Stimulated activated naive CD8-positive, alpha-beta T cell treated with anti-CD3 and anti-CD28 coated beads, Interleukin-15, amount 100 ng/mL, for 72 hours (primary cell): Measurements from ENCODE around the gene CDH12.
"Not testable (repeated sequence)": the region's sequence is repeated elsewhere in the genome, so short reads cannot be mapped to it uniquely, and the experiment has no call there.

ENCODE experiments used
- ATAC-seq: fragments of 150-1000 bp; cut with Tn5 transposase; 2 replicates; pipeline ENCODE4 v1.10.0; 2021; ENCODE audit warnings: mild to moderate bottlenecking, moderate library complexity
- DNase-seq, 2 donors: peaks; one replicate each; pipeline ENCODE4 v3.0.0; 2021 to 2022
- H3K27ac Mint-ChIP-seq, 2 donors: one replicate each; pipeline ENCODE4 v1.8.0; 2022; ENCODE audit warnings: mild to moderate bottlenecking in 2 of 2, mixed read lengths in 2 of 2, moderate library complexity in 2 of 2
- H3K27me3 Mint-ChIP-seq: one replicate; pipeline ENCODE4 v1.8.0; 2022; ENCODE audit warnings: mixed read lengths
- H3K4me1 Mint-ChIP-seq: one replicate; pipeline ENCODE4 v1.8.0; 2022; ENCODE audit warnings: mild to moderate bottlenecking, mixed read lengths
- H3K4me3 Mint-ChIP-seq, 2 donors: one replicate each; pipeline ENCODE4 v1.8.0; 2022; ENCODE audit warnings: mild to moderate bottlenecking in 2 of 2, mixed read lengths in 2 of 2, moderate library complexity in 1 of 2
- H3K9me3 Mint-ChIP-seq, 2 donors: one replicate each; pipeline ENCODE4 v1.8.0; 2022; ENCODE audit warnings: mixed read lengths in 2 of 2

The CDH12 gene

DNA sequence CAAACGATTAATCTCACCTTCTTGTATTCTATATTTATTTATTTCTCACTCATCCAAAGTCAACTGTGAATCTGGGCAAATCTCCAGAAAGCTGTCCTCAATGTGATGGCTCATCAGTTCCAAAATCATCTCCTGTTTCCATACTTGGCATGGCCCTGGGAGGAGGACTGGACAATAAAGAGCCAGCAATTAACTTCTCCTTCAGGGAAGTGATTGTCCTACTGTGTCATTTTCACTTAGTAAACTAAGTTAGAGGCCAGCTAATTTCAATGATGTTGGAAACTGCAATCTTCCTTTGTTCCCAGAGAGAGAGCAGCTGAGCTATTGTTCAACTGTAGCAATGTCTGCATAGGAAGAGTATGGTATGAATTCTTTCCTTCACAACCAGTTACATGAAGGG lies 17.5 kb downstream of the CDH12 start:
- Mint-ChIP-seq H3K27ac (no peak overlapping the region), H3K4me1 (no peaks in the 10 kb centered on the region), H3K9me3 (peaks cover 3 to 6% of the 10 kb centered on the region in 2 donors), H3K4me3 (no peak overlapping the region), H3K27me3 (no peaks in the 10 kb centered on the region)
- ATAC-seq (no peak), DNase-seq (no peak)

- Mint-ChIP-seq H3K4me1 (no peaks in the 10 kb centered on the region), H3K9me3 (peaks cover 8 to 10% of the 10 kb centered on the region in 2 donors), H3K27ac (no peak overlapping the region), H3K4me3 (no peak overlapping the region), H3K27me3 (no peaks in the 10 kb centered on the region)
- no peak for ATAC-seq
- DNase-seq, result no peak
Observed at GRCh38 chr5:22793463-22793862, 59.7 kb downstream of the CDH12 start.

DNA sequence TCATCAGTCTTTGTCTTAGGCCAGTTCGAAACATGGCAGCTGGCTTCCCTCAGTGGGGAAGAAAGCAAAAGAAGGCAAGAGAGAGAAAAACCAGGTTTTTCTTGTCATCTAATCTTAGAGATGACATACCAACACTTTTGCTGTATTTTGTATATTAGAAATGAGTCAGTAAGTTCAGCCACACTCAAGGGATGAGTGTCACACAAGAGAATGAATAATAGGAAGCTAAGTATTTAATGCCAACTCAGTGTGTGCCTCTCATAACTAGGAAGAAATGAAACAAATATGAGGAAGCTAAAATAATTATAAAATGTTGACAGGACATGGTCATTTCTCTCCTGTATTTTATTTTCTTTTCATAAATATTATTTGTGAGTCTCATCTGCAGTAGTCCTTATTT lies 65.3 kb downstream of the CDH12 start:
- no peaks in the 10 kb centered on the region for H3K27me3 Mint-ChIP-seq
- no peak overlapping the region for H3K27ac Mint-ChIP-seq
- peaks cover 0 to 5% of the 10 kb centered on the region in 2 donors for H3K9me3 Mint-ChIP-seq
- no peak for ATAC-seq
- H3K4me3 Mint-ChIP-seq, result no peak overlapping the region
- no peaks in the 10 kb centered on the region for H3K4me1 Mint-ChIP-seq
- no peak for DNase-seq

DNA sequence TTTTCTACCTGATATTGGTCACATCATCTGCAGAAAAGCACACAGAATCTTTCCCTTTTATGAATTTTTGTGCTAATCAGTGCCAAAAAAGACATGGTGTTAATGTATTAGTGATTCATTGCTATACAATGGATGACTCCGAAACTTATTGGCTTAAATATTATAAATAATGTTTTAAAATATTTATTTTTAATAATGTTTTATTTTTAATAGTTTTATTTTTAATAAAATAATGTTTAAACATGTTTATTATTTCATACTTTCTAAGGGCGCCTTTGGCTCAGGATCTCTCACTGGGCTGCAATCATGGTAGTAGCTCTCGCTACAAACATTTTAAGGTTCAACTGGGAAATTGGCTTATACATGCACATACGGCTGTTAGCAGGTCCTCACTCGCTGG lies 65.7 kb downstream of the CDH12 start:
- no peak overlapping the region for H3K4me3 Mint-ChIP-seq
- no peaks in the 10 kb centered on the region for H3K4me1 Mint-ChIP-seq
- H3K9me3 Mint-ChIP-seq, result peaks cover 0 to 5% of the 10 kb centered on the region in 2 donors
- H3K27me3 Mint-ChIP-seq, result no peaks in the 10 kb centered on the region
- DNase-seq (no peak), ATAC-seq (no peak)
- H3K27ac Mint-ChIP-seq, result no peak overlapping the region

DNA sequence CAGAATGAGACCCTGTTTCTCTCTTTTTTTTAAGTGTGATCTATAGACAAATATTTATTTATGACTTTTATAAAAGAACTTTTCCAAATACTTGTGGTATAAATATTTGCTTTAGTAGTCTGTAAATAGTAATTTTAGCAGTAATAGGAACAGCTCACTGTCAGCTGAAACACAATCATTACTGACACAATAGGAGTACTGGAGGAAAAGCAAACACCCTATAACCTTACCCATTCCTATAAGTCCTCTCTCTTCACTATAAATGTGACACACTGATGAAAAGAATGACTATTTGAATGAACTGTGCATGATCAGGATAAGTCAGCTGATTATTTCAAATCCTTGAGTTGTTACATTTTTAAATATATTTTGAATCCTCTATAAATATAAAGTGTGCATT lies 72.4 kb downstream of the CDH12 start:
- no peak for DNase-seq
- no peak overlapping the region for H3K27ac Mint-ChIP-seq

DNA sequence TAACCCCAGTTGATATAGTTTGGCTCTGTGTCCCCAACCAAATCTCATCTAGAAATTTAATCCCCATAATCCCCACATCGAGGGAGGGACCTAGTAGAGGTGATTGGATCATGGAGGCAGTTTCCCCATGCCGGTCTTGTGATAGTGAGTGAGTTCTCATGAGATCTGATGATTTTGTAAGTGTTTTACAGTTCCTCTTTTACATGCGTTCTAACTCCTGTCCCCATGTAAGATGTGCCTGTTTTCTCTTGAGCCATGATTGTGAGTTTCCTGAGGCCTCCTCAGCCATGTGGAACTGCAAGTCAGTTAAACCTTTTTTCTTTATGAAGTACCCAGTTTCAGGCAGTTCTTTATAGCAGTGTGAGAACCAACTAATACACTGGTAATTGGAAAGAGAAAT lies 73.6 kb downstream of the CDH12 start:
- Mint-ChIP-seq H3K9me3 (peaks cover 4 to 14% of the 10 kb centered on the region in 2 donors), H3K27me3 (no peaks in the 10 kb centered on the region), H3K4me1 (no peaks in the 10 kb centered on the region), H3K4me3 (no peak overlapping the region), H3K27ac (no peak overlapping the region)
- ATAC-seq, result no peak
- no peak for DNase-seq

More for the DNA sequence above, 72.4 kb downstream of the CDH12 start:
- no peaks in the 10 kb centered on the region for H3K27me3 Mint-ChIP-seq
- peaks cover 5 to 12% of the 10 kb centered on the region in 2 donors for H3K9me3 Mint-ChIP-seq
- no peak for ATAC-seq
- H3K4me1 Mint-ChIP-seq, result no peaks in the 10 kb centered on the region
- H3K4me3 Mint-ChIP-seq, result no peak overlapping the region

- no peaks in the 10 kb centered on the region for H3K4me1 Mint-ChIP-seq
- no peak overlapping the region for H3K27ac Mint-ChIP-seq
- H3K9me3 Mint-ChIP-seq, result peaks cover 6 to 18% of the 10 kb centered on the region in 2 donors
- ATAC-seq (no peak), DNase-seq (no peak)
- no peaks in the 10 kb centered on the region for H3K27me3 Mint-ChIP-seq
- H3K4me3 Mint-ChIP-seq, result no peak overlapping the region
Observed at GRCh38 chr5:22776285-22776684, 76.9 kb downstream of the CDH12 start.

GRCh38 chr5:22774214-22774613 lies 78.9 kb downstream of the CDH12 start:
- ATAC-seq, H3K4me3 Mint-ChIP-seq, H3K27ac Mint-ChIP-seq, H3K4me1 Mint-ChIP-seq, DNase-seq, H3K27me3 Mint-ChIP-seq: not testable (repeated sequence)
- H3K9me3 Mint-ChIP-seq, result peaks cover 11 to 16% of the 10 kb centered on the region in 2 donors

DNA sequence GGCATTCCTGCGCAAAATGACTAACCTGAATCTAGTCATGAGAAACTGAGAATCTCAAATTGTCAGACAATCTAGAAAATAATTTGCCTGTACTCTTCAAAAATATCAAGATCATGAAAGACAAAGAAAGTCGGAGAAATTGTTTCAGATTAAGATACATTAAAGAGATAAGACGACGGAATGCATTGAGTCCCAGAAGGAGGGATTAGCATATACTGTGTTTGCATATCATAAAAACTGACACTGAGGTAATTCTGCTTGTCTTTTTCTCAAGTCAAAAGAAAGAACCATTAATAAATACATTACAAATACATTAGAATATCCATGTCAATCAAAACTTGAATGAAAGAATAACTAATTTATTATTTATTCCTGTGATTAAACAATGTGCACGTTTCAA lies 88.4 kb downstream of the CDH12 start:
- H3K4me1 Mint-ChIP-seq, result no peaks in the 10 kb centered on the region
- H3K27me3 Mint-ChIP-seq, result no peaks in the 10 kb centered on the region
- no peak overlapping the region for H3K4me3 Mint-ChIP-seq
- DNase-seq, result no peak
- H3K9me3 Mint-ChIP-seq, result peaks cover 0 to 6% of the 10 kb centered on the region in 2 donors
- ATAC-seq, result no peak
- H3K27ac Mint-ChIP-seq, result no peak overlapping the region

DNA sequence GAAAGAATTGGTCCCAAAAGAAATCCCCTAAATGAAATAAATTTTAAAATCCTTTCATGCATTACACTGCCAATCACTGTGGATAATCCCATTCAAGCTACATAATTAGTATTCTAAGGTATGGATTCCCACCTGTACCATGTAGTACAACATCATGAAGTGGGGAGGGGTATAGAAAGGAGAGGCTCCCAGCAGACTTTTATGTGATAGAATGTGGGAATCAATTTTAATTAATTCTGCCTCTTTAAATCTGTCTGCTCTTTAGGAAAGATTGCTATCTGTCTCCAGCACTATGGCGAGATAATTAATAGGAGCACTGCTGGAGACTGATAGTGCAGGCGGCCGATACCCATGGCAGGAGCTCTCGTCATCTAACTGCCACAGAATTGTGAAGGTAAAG lies 95.4 kb downstream of the CDH12 start:
- peaks cover 4 to 5% of the 10 kb centered on the region in 2 donors for H3K9me3 Mint-ChIP-seq
- ATAC-seq (no peak), DNase-seq (no peak)
- H3K27me3 Mint-ChIP-seq, result no peaks in the 10 kb centered on the region
- no peak overlapping the region for H3K27ac Mint-ChIP-seq
- H3K4me1 Mint-ChIP-seq, result no peaks in the 10 kb centered on the region
- H3K4me3 Mint-ChIP-seq, result no peak overlapping the region

DNA sequence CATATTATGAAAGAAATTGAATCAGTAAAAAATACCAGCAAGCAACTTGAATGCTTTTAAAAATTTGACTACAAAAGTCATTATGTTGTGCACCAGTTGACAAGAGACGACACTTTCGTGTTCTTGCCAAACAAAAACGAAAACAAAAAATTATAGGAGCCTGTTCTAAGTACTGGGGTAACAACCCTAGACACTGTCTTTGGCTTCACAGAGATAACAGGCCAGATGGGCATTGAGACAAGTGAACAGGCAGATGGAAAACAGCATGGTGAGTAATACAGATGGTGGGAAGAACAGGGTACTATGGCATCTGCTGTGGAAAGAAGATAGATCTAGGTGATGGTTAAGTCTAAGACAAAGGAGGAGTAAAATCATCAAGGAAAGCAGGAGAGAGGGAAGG lies 99.0 kb downstream of the CDH12 start:
- DNase-seq (no peak), ATAC-seq (no peak)
- Mint-ChIP-seq H3K4me3 (no peak overlapping the region), H3K27me3 (no peaks in the 10 kb centered on the region), H3K4me1 (no peaks in the 10 kb centered on the region), H3K9me3 (peaks cover 6 to 15% of the 10 kb centered on the region in 2 donors), H3K27ac (no peak overlapping the region)

GRCh38 chr5:22751536-22751935 lies 101.6 kb downstream of the CDH12 start:
- ATAC-seq (no peak), DNase-seq (no peak)
- Mint-ChIP-seq H3K27me3 (no peaks in the 10 kb centered on the region), H3K4me3 (no peak overlapping the region), H3K27ac (no peak overlapping the region), H3K9me3 (peaks cover 6 to 15% of the 10 kb centered on the region in 2 donors), H3K4me1 (no peaks in the 10 kb centered on the region)

GRCh38 chr5:22736443-22737003 lies 116.6 kb downstream of the CDH12 start:
- Mint-ChIP-seq H3K27ac (no peak overlapping the region), H3K9me3 (no peaks in the 10 kb centered on the region), H3K4me3 (no peak overlapping the region), H3K4me1 (no peaks in the 10 kb centered on the region), H3K27me3 (no peaks in the 10 kb centered on the region)
- ATAC-seq (no peak), DNase-seq (no peak)

DNA sequence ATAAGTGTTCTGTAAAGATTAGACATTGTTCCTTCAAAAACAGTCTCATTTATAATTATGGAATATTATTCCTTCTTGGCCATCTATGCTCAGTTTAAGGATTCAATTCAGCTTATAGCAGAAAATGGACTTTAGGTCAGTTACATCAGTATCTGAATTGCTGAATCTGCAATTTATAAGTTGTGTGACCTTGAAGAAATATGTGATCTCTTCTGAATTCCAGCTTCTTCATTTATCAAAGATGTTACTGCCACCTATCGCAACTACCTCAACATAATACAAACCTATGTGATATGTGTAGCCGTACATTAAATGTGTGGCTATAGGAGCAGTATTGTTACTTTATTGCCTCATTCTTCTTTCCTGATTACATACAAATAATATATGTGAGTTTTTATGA lies 118.2 kb downstream of the CDH12 start:
- H3K27ac Mint-ChIP-seq, result no peak overlapping the region
- ATAC-seq, result no peak

DNA sequence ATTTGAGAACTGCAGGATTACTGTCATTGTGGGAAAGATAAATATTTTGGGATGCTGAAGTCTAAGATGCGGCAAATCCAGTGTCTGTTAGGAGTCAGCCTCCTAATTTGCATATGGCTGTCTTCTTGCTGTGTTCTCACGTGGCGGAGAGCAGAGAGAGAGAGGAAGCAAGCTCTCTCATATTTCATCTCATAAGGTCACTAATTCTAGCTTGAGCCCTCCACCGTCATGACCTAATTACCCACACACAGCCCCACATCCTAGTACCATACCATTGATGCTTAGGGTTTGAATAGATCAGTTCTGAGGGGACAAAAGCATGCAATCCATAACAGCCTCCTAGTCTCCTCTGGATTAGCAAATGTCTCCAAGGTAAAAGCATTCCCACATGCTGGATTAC lies 124.5 kb downstream of the CDH12 start:
- H3K4me3 Mint-ChIP-seq, result no peak overlapping the region
- H3K4me1 Mint-ChIP-seq, result no peaks in the 10 kb centered on the region
- H3K27me3 Mint-ChIP-seq, result no peaks in the 10 kb centered on the region
- ATAC-seq (no peak), DNase-seq (no peak)
- no peaks in the 10 kb centered on the region for H3K9me3 Mint-ChIP-seq
- no peak overlapping the region for H3K27ac Mint-ChIP-seq

More for the DNA sequence above, 118.2 kb downstream of the CDH12 start:
- Mint-ChIP-seq H3K4me3 (no peak overlapping the region), H3K9me3 (no peaks in the 10 kb centered on the region), H3K4me1 (no peaks in the 10 kb centered on the region), H3K27me3 (no peaks in the 10 kb centered on the region)
- no peak for DNase-seq

DNA sequence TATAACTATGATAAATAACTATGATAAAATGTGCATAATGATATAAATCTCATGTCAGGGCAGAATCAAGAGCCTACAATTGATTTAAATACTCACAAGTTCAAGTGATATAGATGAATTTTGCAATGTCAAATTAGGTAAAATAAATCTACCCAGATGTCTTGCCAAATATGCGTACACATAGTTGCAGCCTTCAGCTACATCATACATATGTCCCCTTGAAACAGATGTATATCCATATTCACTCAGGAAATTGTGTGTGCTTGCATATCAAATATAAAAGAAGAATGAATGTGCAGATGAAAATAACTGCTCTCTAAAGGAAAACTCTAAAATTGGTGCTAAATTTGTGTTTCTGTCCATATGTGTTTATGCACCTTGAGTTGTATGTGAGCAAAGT lies 130.7 kb downstream of the CDH12 start:
- ATAC-seq (no peak), DNase-seq (no peak)
- no peak overlapping the region for H3K4me3 Mint-ChIP-seq
- peaks cover 13 to 26% of the 10 kb centered on the region in 2 donors for H3K9me3 Mint-ChIP-seq
- no peak overlapping the region for H3K27ac Mint-ChIP-seq
- no peaks in the 10 kb centered on the region for H3K4me1 Mint-ChIP-seq
- H3K27me3 Mint-ChIP-seq, result no peaks in the 10 kb centered on the region

DNA sequence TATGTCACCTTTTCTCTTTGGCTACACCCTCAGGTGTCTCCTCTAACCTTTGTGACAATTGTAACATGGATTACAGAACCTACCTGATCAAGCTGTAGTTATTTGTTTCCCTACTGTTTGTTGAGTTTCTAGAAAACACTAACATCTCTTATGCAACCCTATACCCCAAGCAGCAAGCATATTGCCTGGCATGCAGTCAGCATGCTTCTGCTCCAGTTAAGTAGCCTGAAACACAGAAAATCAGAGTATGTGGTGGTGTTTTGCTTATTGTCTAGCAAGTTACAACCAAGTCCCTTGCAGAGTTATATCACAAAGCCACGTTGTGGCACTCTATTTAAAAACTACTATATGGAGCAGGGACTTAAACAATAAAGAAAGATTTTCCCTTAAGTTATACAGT lies 131.1 kb downstream of the CDH12 start:
- Mint-ChIP-seq H3K4me3 (no peak overlapping the region), H3K27me3 (no peaks in the 10 kb centered on the region), H3K9me3 (peaks cover 13 to 26% of the 10 kb centered on the region in 2 donors), H3K27ac (no peak overlapping the region), H3K4me1 (no peaks in the 10 kb centered on the region)
- DNase-seq, result no peak
- ATAC-seq, result no peak
